K562 (cell line): ENCODE measurements around the gene GNAQ. TPM values are rescaled to one million over a fixed set of nuclear protein-coding genes. Genes with fewer than 3 reads are reported as not detected.

Experiments
- BCL6 ChIP-seq: fragments of 250-450 bp; sonication (Bioruptor Pico); IDR thresholded peaks from 2 replicates; pipeline ENCODE4 v1.4.0; 2020
- CEBPZ ChIP-seq: fragments of 150-350 bp; IDR thresholded peaks from 2 replicates; pipeline ENCODE4 v1.6.1; 2014; ENCODE audit warnings: low read depth, mild to moderate bottlenecking, low read length, borderline replicate concordance
- MAZ ChIP-seq, 2 experiments: fragments of 450-650 bp in 1 of 2; sonication (generic) in 1 of 2; formaldehyde crosslinking; IDR thresholded peaks in 1 of 2; conservative IDR thresholded peaks in 1 of 2; 2 replicates each; pipeline versions ENCODE4 v1.4.0 to v1.5.0; 2020; ENCODE audit warnings: mild to moderate bottlenecking in 1 of 2, missing genetic modification reagents in 1 of 2
- MEF2D ChIP-seq: conservative IDR thresholded peaks from 2 replicates; pipeline ENCODE4 v1.6.1; 2016; ENCODE audit warnings: low read depth, missing genetic modification characterization, missing compliant biosample characterization
- NFIX ChIP-seq: fragments of 250-450 bp; sonication (Bioruptor Pico); IDR thresholded peaks from 2 replicates; pipeline ENCODE4 v1.4.0; 2020; ENCODE audit warnings: low read depth, mild to moderate bottlenecking, moderate library complexity
- NR2F6 ChIP-seq: fragments of 450-650 bp; formaldehyde crosslinking; IDR thresholded peaks from 2 replicates; pipeline ENCODE4 v1.4.0; 2020; ENCODE audit warnings: mild to moderate bottlenecking
- PPARD ChIP-seq: fragments of 250-450 bp; sonication (Bioruptor Pico); IDR thresholded peaks from 2 replicates; pipeline ENCODE4 v1.8.0; 2022; ENCODE audit warnings: inconsistent platforms, mild to moderate bottlenecking, moderate library complexity
- RFX1 ChIP-seq: fragments of 450-650 bp; IDR thresholded peaks from 2 replicates; pipeline ENCODE4 v1.6.1; 2016; ENCODE audit warnings: mild to moderate bottlenecking, moderate library complexity
- SRSF7 ChIP-seq: fragments of 200-400 bp; formaldehyde crosslinking; optimal IDR thresholded peaks from 2 replicates; pipeline ENCODE3; 2017; ENCODE audit warnings: mild to moderate bottlenecking, low read depth, low read length
- SRSF9 ChIP-seq: fragments of 200-400 bp; formaldehyde crosslinking; IDR thresholded peaks from 2 replicates; pipeline ENCODE4 v1.6.1; 2017; ENCODE audit warnings: low read depth, low read length, borderline replicate concordance
- TAF1 ChIP-seq: IDR thresholded peaks from 2 replicates; pipeline ENCODE4 v1.6.1; 2011; ENCODE audit warnings: mild to moderate bottlenecking, low read length, moderate library complexity; ENCODE audit not compliant: insufficient read depth, control insufficient read depth, severe bottlenecking; ENCODE audit errors: extremely low read depth
- YY1 ChIP-seq, 3 experiments: IDR thresholded peaks; 2 replicates each; pipeline ENCODE4 v1.6.1; 2011; ENCODE audit warnings: low read length in 2 of 3, mild to moderate bottlenecking in 2 of 3, moderate library complexity in 2 of 3, borderline replicate concordance in 1 of 3, control low read depth in 1 of 3, low read depth in 1 of 3; ENCODE audit not compliant: insufficient read depth in 3 of 3, insufficient replicate concordance in 2 of 3, control insufficient read depth in 1 of 3, insufficient read length in 1 of 3; ENCODE audit errors: extremely low read depth in 1 of 3
- ZNF561 ChIP-seq: fragments of 450-650 bp; formaldehyde crosslinking; conservative IDR thresholded peaks from 2 replicates; pipeline ENCODE4 v1.4.0; 2020; ENCODE audit warnings: mild to moderate bottlenecking, moderate library complexity
- ZNF695 ChIP-seq: fragments of 450-650 bp; formaldehyde crosslinking; IDR thresholded peaks from 2 replicates; pipeline ENCODE4 v1.4.0; 2020; ENCODE audit warnings: mild to moderate bottlenecking, moderate library complexity
- polyA plus RNA-seq, 8 experiments: library from polyadenylated mRNA; depleted of rRNA in 4 of 8; stranded (reverse) in 5 of 8; unstranded in 3 of 8; fragments of >200 nt; fragmentation: Nextera tagmentation in 2 of 8; fragmentation: Illumina TruSeq in 1 of 8; extraction: Ambion mirVana in 2 of 8; extraction: Trizol in 1 of 8; gene quantifications; 2 replicates each; pipeline versions ENCODE4 v1.2.1 to v1.2.3, GENCODE V29; 2011 to 2014; ENCODE audit warnings: inconsistent platforms in 1 of 8, missing spikeins in 1 of 8
- total RNA-seq, 7 experiments: library from RNA; depleted of rRNA in 6 of 7; stranded (reverse); fragments of >200 nt in 6 of 7; fragmentation: Illumina TruSeq in 2 of 7; extraction: Trizol in 2 of 7; gene quantifications; 2 replicates each; pipeline versions ENCODE4 v1.2.1 to v1.2.3, GENCODE V29; 2011 to 2021; ENCODE audit warnings: low replicate concordance in 1 of 7
- TF ChIP-seq, protein P1 (sequence below): fragments of 250-450 bp; sonication (Bioruptor Pico); IDR thresholded peaks from 2 replicates; pipeline ENCODE4 v1.5.0; 2021; ENCODE audit warnings: mild to moderate bottlenecking, moderate library complexity
- TF ChIP-seq, protein P2 (sequence below): fragments of 250-450 bp; sonication (Bioruptor Pico); IDR thresholded peaks from 2 replicates; pipeline ENCODE4 v1.4.0; 2020; ENCODE audit warnings: mild to moderate bottlenecking, moderate library complexity

The GNAQ gene
- total and polyA plus RNA-seq, 9 of the 15 experiments (the other 6 are each of a cell fraction or from before 2014, with no cell fraction given), result 4.8 to 27.9 (median 17.5) TPM

GRCh38 chr9:77892955-77893514 is 138.6 kb downstream of the GNAQ start (continued):
- TF ChIP-seq CEBPZ (no peak), SRSF9 (no peak), ZNF561 (CRISPR knock-in tag) (0 out of 2 replicates have a peak, but pooled peaks have one; percentile 35), SRSF7 (no peak), MAZ (CRISPR knock-in tag; conservative IDR thresholded peaks at IDR 0.05 in 1 of 2, IDR thresholded peaks at IDR 0.05 in 1 of 2) (peak in 1 of 2 experiments; percentile 84; a peak in 2 of 4 replicates), MEF2D (tag) (peak; percentile 89), NFIX (CRISPR knock-in tag) (peak; percentile 8; the same call in 1 of the 2 replicates), RFX1 (peak; percentile 79), TAF1 (no peak), ZNF695 (peak; percentile 89; the same call in 1 of the 2 replicates), PPARD (no peak), YY1 (IDR thresholded peaks at IDR 0.05; ENCODE audit: borderline replicate concordance in 1 of 3, control insufficient read depth in 1 of 3, extremely low read depth in 1 of 3, insufficient read depth in 3 of 3, insufficient read length in 1 of 3, insufficient replicate concordance in 2 of 3, low read depth in 1 of 3, low read length in 2 of 3) (peak in 1 of 3 experiments; percentile 60), BCL6 (CRISPR knock-in tag) (0 out of 2 replicates have a peak, but pooled peaks have one; percentile 59), NR2F6 (CRISPR knock-in tag) (no peak)
- TF ChIP-seq, protein P1, sequence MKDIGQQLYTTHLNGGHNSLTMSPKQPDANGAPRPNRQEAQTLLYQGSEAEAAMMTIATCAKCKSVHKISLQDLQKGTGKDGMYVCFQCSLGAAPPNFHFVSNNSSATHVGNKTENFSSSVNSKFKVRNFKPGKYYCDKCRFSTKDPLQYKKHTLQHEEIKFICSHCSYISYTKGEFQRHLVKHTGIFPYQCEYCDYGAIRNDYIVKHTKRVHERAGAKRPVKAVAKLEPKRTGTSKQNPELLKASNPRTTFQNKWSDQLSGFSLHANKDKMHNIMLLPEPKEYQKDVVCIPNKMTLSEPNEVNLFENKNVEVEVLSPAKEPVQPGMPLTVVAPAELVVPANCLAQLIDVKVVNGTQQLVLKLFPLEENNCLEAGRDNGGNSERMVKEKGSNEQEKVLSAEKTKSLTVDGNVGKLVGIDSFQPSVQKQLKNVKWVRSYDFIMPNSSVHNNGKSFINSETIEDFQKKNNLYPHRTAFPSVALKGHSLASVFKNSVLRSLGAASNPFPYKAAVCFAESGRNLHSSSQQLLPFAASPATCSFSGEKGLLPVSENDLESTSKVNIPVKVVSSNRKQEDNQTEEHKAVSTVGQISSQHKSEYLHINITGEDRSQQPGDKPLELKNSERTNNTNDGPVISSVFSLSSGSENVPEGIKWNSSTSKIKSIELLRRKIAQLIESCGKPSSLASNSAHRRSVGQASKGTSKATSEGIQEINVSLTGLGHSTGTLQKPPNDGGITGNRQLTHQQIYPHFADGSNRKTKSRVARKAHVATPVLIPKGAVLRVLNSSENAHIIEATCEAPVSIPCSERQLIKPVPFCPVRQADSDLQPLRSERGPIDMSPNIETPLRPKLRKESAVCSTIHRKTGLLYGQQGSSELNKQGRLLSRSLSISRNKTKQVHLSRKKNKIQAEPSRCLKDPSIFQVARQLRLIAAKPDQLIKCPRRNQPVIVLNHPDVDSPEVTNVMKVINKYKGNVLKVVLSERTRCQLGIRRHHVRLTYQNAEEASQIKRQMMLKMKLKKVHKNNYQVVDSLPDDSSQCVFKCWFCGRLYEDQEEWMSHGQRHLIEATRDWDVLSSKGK, result no peak
- TF ChIP-seq, protein P2, sequence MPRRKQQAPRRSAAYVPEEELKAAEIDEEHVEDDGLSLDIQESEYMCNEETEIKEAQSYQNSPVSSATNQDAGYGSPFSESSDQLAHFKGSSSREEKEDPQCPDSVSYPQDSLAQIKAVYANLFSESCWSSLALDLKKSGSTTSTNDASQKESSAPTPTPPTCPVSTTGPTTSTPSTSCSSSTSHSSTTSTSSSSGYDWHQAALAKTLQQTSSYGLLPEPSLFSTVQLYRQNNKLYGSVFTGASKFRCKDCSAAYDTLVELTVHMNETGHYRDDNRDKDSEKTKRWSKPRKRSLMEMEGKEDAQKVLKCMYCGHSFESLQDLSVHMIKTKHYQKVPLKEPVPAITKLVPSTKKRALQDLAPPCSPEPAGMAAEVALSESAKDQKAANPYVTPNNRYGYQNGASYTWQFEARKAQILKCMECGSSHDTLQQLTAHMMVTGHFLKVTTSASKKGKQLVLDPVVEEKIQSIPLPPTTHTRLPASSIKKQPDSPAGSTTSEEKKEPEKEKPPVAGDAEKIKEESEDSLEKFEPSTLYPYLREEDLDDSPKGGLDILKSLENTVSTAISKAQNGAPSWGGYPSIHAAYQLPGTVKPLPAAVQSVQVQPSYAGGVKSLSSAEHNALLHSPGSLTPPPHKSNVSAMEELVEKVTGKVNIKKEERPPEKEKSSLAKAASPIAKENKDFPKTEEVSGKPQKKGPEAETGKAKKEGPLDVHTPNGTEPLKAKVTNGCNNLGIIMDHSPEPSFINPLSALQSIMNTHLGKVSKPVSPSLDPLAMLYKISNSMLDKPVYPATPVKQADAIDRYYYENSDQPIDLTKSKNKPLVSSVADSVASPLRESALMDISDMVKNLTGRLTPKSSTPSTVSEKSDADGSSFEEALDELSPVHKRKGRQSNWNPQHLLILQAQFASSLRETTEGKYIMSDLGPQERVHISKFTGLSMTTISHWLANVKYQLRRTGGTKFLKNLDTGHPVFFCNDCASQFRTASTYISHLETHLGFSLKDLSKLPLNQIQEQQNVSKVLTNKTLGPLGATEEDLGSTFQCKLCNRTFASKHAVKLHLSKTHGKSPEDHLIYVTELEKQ (CRISPR knock-in tag), result peak; percentile 74; the same call in 1 of the 2 replicates
